GM19035 (cell line): Measurements from ENCODE around the gene SLC16A13.
A peak's percentile ranks its signal among the peaks of the same experiment; 100 is the strongest.
"Not testable (repeated sequence)": the region's sequence is repeated elsewhere in the genome, so short reads cannot be mapped to it uniquely, and the experiment has no call there.

Experiments used
- ATAC-seq: cut with Tn5 transposase; IDR thresholded peaks from one replicate; pipeline ENCODE4 v1.9.1; 2021; ENCODE audit not compliant: unreplicated experiment

Gene SLC16A13, protein sequence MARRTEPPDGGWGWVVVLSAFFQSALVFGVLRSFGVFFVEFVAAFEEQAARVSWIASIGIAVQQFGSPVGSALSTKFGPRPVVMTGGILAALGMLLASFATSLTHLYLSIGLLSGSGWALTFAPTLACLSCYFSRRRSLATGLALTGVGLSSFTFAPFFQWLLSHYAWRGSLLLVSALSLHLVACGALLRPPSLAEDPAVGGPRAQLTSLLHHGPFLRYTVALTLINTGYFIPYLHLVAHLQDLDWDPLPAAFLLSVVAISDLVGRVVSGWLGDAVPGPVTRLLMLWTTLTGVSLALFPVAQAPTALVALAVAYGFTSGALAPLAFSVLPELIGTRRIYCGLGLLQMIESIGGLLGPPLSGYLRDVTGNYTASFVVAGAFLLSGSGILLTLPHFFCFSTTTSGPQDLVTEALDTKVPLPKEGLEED

DNA sequence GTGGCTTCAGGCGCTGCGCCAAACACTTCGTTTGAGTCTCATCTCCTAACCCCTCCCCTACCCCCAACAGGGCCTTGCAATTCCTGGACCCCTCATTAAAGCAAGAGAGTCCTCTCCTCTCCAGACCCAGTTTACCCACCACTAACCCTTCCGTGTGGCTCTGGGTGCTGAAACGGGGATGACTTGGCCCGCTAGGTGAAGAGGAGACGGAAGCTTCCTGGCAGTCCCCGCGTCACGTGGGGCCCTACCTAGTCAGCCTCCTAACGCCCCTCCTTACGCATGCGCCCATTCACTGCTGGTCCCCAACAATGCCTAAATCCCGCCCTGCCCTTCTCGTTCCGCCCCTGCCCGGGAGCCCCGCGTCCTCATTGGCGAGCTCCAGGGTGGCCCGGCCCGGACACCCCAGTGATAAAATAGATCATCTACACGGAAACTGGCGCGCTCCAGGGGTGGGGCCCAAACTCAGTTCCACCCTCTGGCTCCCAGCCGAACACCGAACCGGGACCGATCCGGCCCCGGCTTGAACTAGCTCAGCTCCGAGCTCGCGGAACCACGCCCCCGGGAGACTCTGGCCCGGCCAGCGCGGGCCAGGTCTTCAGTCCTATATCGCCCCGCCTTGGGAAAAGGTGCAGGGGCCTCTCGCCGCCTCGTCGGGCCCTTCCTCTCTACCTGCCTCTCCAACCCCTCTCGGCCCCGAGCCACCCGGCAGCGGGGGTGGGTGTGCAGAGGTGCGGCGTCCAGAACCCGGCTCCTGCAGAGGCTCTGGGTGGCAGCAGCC lies at the start of gene SLC16A13:
SLC16A13 (plus strand) TSS at position 425 of the 778 bp plus-strand sequence. CDS start 368 bp downstream, outside the sequence.
- peak; percentile 92 for ATAC-seq

- ATAC-seq: no peak
Measured at GRCh38 chr17:6986676-6987075, 49.1 kb upstream of the SLC16A13 start.

- ATAC-seq: no peak
Measured at GRCh38 chr17:6989779-6990178, 46.0 kb upstream of the SLC16A13 start.

DNA sequence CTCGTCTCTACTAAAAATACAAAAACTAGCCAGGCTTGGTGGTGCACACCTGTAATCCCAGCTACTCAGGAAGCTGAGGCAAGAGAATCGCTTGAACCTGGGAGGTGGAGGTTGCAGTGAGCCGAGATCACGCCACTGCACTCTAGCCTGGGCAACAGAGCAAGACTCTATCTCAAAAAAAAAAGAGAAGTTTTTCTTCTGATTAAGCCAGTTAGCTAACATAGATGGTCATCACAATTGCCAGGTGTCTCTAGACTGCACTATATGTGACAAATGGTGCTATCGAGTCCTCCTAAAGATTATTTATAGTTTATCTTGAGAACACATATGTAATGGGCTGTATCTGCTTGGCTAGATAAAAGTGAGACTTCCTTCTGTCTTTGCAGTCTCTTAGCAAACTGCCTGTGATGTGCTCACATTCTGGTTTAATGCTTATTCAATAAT lies 42.2 kb upstream of the SLC16A13 start:
- ATAC-seq: not testable (repeated sequence)

GRCh38 chr17:6994118-6994598 lies 41.7 kb upstream of the SLC16A13 start:
- ATAC-seq: no peak

DNA sequence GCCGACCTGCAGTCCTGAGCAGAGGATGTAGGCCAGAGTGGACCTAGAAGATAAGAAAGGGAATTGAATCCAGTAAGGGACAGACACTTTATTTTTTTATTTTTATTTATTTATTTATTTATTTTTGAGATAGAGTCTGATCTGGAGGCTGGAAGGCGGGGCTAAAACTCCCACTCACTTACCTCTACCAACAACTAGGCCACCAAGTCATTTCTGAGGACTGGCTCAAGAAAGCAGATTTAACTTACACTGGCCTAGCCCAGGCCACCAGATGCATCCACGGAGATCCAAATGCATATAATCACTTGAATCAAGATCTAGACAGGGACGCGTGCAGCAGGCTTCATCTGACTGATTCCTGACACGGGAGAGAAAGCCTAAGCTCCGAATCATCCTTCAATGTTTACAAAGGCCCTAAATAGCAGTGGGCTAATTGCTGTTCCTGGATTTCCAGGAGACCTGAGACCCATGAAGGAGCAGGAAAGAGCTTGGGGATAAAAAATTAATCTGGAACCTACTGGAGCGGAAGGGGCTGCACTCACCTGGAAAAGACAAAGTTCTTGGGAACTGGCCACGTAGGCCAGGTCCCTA lies 41.1 kb upstream of the SLC16A13 start:
- no peak for ATAC-seq

DNA sequence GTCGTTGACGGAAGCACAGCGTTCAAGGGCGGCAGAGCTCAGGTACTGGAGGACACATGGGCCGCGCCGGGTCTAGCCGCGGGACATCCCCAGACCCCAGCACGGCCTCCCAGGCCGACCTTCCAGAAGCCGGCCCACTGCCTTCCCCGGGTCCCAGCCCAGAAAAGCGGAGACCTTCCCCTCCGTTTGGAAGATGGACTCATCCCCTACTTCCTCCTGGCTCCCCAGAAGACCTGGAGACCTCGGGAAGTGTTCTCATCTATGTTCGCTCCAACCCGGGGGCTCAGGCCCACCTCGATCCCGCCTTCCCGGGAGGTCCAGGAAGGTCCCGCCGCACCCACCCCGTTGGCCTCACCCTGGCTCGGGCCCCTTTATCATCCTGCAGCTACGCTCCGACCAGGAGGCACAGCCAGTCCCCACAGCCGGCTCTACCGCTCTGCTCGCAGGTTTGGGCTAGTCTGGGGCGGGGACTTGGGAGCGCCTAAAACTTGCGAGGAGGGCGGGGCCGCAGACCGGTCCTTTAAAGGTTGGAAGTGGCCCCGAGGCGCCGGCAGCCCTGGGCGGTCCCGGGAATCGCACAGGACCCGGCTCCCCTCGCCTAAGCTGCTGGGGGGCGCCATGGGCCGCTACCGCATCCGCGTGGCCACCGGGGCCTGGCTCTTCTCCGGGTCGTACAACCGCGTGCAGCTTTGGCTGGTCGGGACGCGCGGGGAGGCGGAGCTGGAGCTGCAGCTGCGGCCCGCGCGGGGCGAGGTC lies 40.1 kb upstream of the SLC16A13 start, which contains the start of gene ALOX12:
ALOX12 (plus strand) TSS at position 550 of the 756 bp plus-strand sequence; CDS start at position 619, 69 bp downstream.
- ATAC-seq: no peak

GRCh38 chr17:6996256-6997011 lies 39.4 kb upstream of the SLC16A13 start:
- ATAC-seq: no peak

DNA sequence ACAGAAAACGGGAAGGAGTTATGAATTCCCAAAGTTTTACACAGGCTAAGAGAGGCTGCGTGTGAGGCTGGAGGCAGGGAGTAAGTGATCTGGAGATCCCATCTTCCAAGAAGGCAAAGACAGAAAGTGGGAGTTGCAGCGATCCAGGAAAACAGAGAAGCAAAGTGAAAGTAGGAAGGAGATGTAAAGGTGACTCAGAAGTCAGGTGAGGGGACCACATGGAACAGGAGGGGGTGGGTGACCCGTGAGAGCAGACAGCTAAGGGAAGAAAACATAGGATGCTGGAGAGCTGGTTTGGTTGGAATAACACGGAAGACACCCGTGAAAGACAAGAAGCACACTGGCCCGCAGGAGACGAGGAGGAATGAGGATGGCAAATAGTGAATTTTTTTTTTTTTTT lies 38.6 kb upstream of the SLC16A13 start:
- no peak for ATAC-seq

DNA sequence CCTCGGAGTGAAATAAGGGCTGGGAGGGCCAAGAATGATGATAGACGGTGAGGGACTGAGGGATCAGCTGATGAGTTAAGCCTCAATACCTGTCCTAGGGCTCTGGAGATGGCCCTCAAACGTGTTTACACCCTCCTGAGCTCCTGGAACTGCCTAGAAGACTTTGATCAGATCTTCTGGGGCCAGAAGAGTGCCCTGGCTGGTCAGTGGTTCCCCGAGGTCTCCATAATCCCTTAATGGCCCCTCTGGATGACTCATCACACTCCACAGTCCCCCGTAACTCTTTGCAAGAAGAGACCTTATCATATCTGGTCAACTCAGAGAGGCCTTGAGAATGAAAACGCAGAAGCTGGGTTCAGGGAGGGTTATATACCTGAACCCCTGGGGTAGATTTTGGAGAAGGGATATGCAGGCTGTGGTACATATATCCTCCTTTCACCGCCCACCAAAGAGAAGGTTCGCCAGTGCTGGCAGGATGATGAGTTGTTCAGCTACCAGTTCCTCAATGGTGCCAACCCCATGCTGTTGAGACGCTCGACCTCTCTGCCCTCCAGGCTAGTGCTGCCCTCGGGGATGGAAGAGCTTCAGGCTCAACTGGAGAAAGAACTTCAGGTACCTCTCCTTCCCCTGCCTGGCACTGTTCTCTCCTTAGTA lies 36.8 kb upstream of the SLC16A13 start:
- no peak for ATAC-seq

DNA sequence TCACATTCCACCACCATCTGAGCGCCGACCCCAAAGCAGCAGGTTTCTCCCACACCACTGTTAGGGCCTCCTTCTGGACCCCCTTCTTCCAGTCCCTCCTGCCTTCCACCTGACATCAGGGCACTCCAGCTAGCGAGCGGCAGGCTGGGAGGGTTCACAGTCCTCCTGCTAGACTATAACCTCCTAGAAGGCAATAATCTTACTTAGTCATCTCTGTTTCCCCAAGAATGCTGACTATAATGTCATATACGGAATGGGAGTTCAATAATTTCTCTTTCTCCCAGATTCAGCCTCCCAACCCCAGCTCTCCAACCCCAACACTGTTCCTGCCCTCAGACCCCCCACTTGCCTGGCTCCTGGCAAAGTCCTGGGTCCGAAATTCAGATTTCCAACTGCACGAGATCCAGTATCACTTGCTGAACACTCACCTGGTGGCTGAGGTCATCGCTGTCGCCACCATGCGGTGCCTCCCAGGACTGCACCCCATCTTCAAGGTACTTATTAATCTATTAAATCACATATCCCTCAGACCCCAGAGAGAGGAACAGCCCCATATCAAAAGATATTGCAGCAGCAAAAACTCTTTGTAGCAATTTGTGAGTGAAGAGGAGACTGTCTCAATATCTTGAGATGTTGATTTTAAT lies 34.4 kb upstream of the SLC16A13 start:
- ATAC-seq: no peak

GRCh38 chr17:7002288-7003047 lies 33.3 kb upstream of the SLC16A13 start:
- no peak for ATAC-seq

DNA sequence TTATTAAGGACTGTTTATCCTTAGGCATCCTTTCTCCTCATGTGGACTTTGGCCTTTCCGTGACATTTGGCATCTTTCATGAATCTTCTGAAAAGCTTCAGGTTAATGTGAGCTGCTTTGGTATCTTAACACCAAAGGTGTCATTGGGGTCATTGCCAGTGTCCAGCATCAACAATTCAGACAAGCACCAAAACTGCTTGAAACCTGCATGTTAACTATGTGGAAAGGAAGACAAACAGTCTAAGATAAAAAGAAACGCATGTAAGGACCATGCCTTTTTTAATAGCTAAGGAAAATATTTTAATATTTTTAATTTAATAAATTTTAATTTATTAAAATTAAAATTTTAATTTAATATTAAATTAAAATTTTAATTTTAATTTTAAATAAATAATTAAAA lies 32.1 kb upstream of the SLC16A13 start:
- ATAC-seq: no peak

DNA sequence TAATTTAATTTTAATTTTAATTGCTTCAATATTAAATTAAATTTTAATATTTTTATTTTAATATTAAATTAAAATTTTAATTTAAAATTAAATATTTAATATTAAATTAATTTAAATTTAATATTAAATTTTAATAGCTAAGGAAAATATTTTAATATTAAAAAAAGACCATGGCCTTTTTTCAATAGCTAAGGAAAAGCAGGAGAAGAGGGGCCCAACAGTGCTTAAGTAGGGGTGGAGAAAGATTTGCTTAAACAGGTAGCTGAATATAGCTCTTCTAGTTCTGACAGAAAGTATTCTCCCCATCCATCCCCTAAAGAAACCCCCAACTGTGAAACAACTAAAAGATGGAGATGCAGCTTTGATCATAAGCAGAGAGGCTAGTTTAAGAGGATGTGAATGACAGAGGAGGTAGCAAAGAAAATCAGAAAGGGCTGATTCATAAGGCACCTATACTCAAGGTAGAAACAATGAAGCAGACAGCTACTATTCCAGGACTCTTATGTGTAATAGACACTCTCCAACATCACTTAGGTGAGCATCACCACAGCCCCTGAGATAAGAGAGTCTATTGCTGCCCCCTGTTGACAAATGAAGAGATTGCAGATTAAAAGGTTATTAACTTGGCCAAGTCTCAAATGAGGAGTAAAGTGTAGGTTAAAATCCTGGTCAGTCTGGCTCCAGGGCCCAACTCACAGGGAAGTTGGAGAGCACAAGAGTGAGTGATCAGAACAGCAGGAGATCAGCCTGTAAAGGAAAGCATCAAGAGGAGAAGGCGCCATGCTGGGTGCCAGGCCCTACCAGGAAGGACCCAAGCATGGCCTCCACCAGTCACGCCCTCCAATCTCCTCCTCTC lies 31.2 kb upstream of the SLC16A13 start:
- peak; percentile 55 for ATAC-seq

DNA sequence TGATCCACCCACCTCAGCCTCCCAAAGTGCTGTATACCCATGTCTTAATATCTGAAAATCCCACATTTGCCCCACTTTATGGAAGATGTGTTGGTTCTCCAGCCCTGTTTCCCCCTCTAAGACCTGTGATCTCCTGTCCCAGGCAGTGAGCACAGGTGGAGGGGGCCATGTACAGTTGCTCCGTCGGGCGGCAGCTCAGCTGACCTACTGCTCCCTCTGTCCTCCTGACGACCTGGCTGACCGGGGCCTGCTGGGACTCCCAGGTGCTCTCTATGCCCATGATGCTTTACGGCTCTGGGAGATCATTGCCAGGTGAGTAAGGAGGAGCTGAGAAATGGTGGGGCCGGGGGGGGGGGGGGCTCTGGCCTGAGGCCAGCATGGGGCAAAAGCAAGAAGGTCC lies 30.1 kb upstream of the SLC16A13 start:
- no peak for ATAC-seq

- no peak for ATAC-seq
Measured at GRCh38 chr17:7007143-7007542, 28.7 kb upstream of the SLC16A13 start.

- no peak for ATAC-seq
Measured at GRCh38 chr17:7010523-7010922, 25.3 kb upstream of the SLC16A13 start.
